GM18505 (cell line): ENCODE measurements around the gene KCNH2.

Experiments used
- ATAC-seq: cut with Tn5 transposase; IDR thresholded peaks from one replicate; pipeline ENCODE4 v1.9.1; 2021; ENCODE audit not compliant: unreplicated experiment
- POLR2A ChIP-seq: IDR thresholded peaks from 4 replicates; pipeline ENCODE4 v1.6.1; 2011; ENCODE audit warnings: borderline replicate concordance; ENCODE audit not compliant: insufficient read depth, insufficient read length; ENCODE audit errors: extremely low read depth

The KCNH2 gene

GRCh38 chr7:150968734-150969372 lies 9.3 kb downstream of the KCNH2 start:
- ATAC-seq: no peak
- TF ChIP-seq POLR2A: no peak

- ATAC-seq: no peak
- TF ChIP-seq POLR2A: no peak
These were observed 9.9 kb downstream of the KCNH2 start for GRCh38 chr7:150968056-150968733.

DNA sequence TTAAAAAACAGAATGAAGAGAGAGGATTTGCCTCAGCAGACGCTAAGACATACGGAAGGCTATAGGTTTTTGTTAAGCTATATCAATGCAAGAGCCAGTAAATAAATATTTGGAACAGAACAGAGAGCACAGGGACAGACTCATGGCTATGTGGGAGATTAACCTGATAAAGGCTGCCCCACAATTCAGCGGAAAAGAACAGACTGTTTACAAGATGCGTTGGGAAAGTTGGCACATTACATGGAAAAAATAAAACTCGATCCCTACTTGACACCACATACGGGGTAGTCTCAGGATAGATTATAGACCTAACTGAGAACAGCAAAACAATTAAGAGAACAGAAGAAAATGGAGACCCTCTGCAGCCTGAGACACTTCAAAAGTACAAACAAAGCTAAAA lies 10.8 kb downstream of the KCNH2 start:
- no peak for TF ChIP-seq POLR2A
- no peak for ATAC-seq

GRCh38 chr7:150966002-150966401 lies 12.1 kb downstream of the KCNH2 start:
- TF ChIP-seq POLR2A: no peak
- no peak for ATAC-seq

DNA sequence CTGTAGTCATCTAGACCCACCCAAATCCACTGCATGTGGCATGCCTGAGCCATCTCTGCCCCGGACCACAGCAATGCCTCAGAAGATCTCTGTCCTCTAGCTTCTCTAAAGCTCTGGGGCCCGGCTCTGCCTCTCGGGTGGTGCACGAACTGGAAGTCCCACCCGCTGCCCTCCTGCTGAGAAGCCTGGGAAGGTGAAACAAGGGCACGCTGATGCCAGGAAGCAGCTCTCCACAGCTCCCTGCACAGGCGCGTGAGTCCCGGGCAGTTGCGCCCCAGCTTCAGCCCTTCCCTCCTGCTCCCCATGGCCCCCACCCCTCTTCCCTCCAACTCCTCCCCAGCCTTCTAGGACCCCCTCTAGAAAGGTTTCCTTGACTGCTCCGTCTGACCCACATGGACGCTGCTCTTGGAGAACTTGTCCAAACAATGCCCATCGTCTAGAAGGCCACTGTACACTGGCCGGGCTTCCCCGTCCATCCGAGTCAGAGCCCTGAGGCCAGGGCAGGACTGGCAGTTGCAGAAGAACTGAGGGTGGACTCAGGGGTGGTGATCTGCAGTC lies 12.8 kb downstream of the KCNH2 start:
- ATAC-seq: no peak
- TF ChIP-seq POLR2A: no peak

DNA sequence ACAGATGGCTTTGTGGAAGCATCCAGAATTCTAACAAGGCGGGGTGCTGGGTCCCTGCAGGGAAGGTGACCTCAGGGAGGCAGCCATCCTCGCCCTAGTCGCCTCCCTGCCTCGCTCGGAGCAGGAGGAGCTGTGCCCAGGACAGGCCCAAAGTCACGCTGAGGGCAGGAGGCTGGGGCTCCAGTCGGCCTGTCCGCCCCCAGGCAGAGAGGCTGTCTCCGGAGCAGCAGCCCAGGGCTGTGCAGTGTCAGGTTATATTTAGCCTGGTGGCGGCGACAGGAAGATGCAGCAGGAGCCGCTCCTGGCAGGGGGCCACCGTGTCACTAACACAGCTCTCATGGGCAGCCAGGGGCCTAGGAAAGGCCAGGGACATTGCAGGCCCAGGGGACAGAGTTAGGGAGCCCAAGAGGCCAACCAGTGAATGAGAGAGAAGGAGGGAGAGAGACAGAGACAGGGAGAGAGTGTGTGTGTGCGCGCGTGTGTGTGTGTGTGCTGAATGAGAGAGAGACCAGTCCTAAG lies 13.5 kb downstream of the KCNH2 start:
- TF ChIP-seq POLR2A: no peak
- no peak for ATAC-seq

DNA sequence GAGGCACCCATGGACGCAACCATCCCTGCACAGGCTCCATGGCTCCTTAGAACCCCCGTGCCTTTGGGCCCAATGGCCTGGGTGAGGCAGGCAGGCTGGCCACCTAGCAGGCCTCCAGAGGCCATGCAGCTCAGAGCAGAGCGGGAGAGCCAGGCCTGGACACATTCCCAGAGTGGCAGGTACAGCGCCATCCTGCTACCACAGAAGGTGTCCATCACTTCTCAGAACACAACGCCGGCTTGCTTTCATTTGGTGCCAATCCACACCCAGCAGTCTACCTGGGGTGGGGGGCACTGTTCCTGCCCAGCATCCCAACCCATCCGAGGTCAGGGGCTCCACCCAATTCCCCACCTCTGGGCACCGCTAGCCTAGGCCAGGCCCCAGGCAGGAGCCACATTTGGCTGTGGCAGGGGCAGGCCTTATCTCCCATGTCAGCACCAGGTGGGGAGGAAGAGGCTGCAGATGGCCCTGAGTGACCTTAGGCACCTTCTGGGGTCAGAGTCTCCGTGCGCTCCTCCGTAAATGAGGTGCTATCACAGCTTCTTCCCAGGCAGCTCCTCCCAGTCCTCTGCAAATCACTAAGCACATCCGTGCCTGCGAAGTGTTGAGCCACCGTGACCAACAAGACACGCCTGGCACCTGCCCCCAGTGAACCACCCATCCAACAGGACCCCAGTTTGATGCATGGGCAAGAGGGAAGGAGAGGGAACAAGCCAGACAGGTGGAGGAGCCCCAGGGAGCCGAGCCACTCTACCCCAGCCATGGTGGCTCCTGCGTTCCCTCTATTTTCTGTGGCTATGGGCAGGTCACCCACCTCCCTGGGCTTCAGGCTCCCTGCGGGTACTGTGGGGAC lies 14.2 kb downstream of the KCNH2 start:
- no peak for ATAC-seq
- TF ChIP-seq POLR2A: no peak

GRCh38 chr7:150962553-150963399 lies 15.3 kb downstream of the KCNH2 start:
- ATAC-seq: peak; percentile 75
- no peak for TF ChIP-seq POLR2A

GRCh38 chr7:150962290-150962552 lies 15.9 kb downstream of the KCNH2 start:
- no peak for ATAC-seq
- no peak for TF ChIP-seq POLR2A

GRCh38 chr7:150961510-150962289 lies 16.4 kb downstream of the KCNH2 start:
- no peak for ATAC-seq
- TF ChIP-seq POLR2A: no peak

- no peak for ATAC-seq
- no peak for TF ChIP-seq POLR2A
These were observed 18.1 kb downstream of the KCNH2 start for GRCh38 chr7:150959739-150960734.
